ENCODE data around the gene RTN1. TPM values are rescaled to one million over a fixed set of nuclear protein-coding genes. Genes with fewer than 3 reads are reported as not detected.

RTN1 gene
- total RNA-seq, 1 experiment from 2014 or later: 0.05 TPM

GRCh38 chr14:59826150-59826549 is 44.4 kb downstream of the RTN1 start:
- no peaks in the 10 kb centered on the region for H3K27me3 ChIP-seq (ENCODE audit: control insufficient read depth, insufficient read depth, low read length)
- TF ChIP-seq, protein P1, sequence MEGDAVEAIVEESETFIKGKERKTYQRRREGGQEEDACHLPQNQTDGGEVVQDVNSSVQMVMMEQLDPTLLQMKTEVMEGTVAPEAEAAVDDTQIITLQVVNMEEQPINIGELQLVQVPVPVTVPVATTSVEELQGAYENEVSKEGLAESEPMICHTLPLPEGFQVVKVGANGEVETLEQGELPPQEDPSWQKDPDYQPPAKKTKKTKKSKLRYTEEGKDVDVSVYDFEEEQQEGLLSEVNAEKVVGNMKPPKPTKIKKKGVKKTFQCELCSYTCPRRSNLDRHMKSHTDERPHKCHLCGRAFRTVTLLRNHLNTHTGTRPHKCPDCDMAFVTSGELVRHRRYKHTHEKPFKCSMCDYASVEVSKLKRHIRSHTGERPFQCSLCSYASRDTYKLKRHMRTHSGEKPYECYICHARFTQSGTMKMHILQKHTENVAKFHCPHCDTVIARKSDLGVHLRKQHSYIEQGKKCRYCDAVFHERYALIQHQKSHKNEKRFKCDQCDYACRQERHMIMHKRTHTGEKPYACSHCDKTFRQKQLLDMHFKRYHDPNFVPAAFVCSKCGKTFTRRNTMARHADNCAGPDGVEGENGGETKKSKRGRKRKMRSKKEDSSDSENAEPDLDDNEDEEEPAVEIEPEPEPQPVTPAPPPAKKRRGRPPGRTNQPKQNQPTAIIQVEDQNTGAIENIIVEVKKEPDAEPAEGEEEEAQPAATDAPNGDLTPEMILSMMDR (IDR thresholded peaks at IDR 0.05): no peak
- TF ChIP-seq POLR2AphosphoS5 (IDR thresholded peaks at IDR 0.05; ENCODE audit: low read depth, low read length): no peak
- no peak for TF ChIP-seq REST (IDR thresholded peaks at IDR 0.05; ENCODE audit: insufficient read depth in 1 of 2, low read depth in 2 of 2, low read length in 1 of 2)
- no peak for TF ChIP-seq SIN3A (IDR thresholded peaks at IDR 0.05; ENCODE audit: borderline replicate concordance, insufficient read depth, low read depth, low read length)
- no peak for TF ChIP-seq TCF7L2 (IDR thresholded peaks at IDR 0.05; ENCODE audit: low read depth, low read length)
- intact Hi-C loops (cut with micrococcal nuclease; ENCODE audit: unreplicated experiment): no loop called here

DNA sequence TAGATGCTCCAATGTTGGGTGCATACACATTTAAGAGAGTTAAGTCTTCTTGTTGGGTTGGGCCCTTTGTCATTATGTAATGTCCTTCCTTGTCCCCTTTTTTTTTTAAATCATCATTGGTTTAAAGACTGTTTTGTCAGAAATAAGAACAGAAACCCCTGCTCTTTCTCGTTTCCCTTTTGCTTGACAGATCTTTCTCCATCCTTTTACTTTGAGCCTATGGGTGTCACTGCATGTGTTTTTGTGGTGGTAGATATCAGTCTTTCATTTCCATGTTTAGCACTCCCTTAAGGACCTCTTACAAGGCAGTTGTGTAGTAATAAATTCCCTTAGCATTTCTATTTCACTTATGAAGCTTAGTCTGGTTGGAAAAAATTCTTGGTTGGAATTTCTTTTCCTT is 47.4 kb downstream of the RTN1 start:
- CTCF ChIA-PET: no interaction called here
- no peaks in the 10 kb centered on the region for H3K4me1 ChIP-seq (ENCODE audit: control insufficient read depth, insufficient read depth, low read length)
- DNase-seq (ENCODE audit: low read depth, low spot score): no peak
- intact Hi-C loops (cut with micrococcal nuclease; ENCODE audit: unreplicated experiment): no loop called here
- no peaks in the 10 kb centered on the region for H3K9me3 ChIP-seq (ENCODE audit: control insufficient read depth, insufficient read depth, low read depth, low read length)
- in situ Hi-C loops (cut with HindIII; ENCODE audit: low pct_unique_long_range_greater_than_20kb, low sequenced_read_pairs): no loop called here
- no TSS peak for BruUV-seq (replicated peaks)
- TF ChIP-seq, protein P1 (IDR thresholded peaks at IDR 0.05): no peak
- TF ChIP-seq REST (IDR thresholded peaks at IDR 0.05; ENCODE audit: insufficient read depth in 1 of 2, low read depth in 2 of 2, low read length in 1 of 2): no peak
- no peak for TF ChIP-seq TCF7L2 (IDR thresholded peaks at IDR 0.05; ENCODE audit: low read depth, low read length)
- no peak for TF ChIP-seq POLR2AphosphoS5 (IDR thresholded peaks at IDR 0.05; ENCODE audit: low read depth, low read length)
- TF ChIP-seq SIN3A (IDR thresholded peaks at IDR 0.05; ENCODE audit: borderline replicate concordance, insufficient read depth, low read depth, low read length): no peak
- no peak overlapping the region for H3K27ac ChIP-seq (ENCODE audit: low read length)
- ATAC-seq: no peak
- POLR2A ChIA-PET: no interaction called here
- no peaks in the 10 kb centered on the region for H3K36me3 ChIP-seq (ENCODE audit: control insufficient read depth, insufficient read depth, low read length)
- no peaks in the 10 kb centered on the region for H3K27me3 ChIP-seq (ENCODE audit: control insufficient read depth, insufficient read depth, low read length)
- no peak overlapping the region for H3K4me3 ChIP-seq (ENCODE audit: low read depth in 2 of 2, low read length in 2 of 2)

More at GRCh38 chr14:59826150-59826549, 44.4 kb downstream of the RTN1 start:
- in situ Hi-C loops (cut with HindIII; ENCODE audit: low pct_unique_long_range_greater_than_20kb, low sequenced_read_pairs): no loop called here
- H3K36me3 ChIP-seq (ENCODE audit: control insufficient read depth, insufficient read depth, low read length): no peaks in the 10 kb centered on the region
- POLR2A ChIA-PET: no interaction called here
- H3K27ac ChIP-seq (ENCODE audit: low read length): no peak overlapping the region
- CTCF ChIA-PET: no interaction called here
- no peaks in the 10 kb centered on the region for H3K9me3 ChIP-seq (ENCODE audit: control insufficient read depth, insufficient read depth, low read depth, low read length)
- DNase-seq (ENCODE audit: low read depth, low spot score) (no peak), ATAC-seq (no peak)
- BruUV-seq (replicated peaks): no TSS peak
- H3K4me1 ChIP-seq (ENCODE audit: control insufficient read depth, insufficient read depth, low read length): no peaks in the 10 kb centered on the region
- no peak overlapping the region for H3K4me3 ChIP-seq (ENCODE audit: low read depth in 2 of 2, low read length in 2 of 2)

Data from Panc1 (cell line).